HG03575 (cell line): ENCODE data around the gene AGFG1.

Source experiments
- ATAC-seq: cut with Tn5 transposase; IDR thresholded peaks from one replicate; pipeline ENCODE4 v1.9.1; 2021; ENCODE audit not compliant: unreplicated experiment, insufficient number of reproducible peaks, low FRiP score; ENCODE audit errors: extremely low read depth

Gene AGFG1, protein sequence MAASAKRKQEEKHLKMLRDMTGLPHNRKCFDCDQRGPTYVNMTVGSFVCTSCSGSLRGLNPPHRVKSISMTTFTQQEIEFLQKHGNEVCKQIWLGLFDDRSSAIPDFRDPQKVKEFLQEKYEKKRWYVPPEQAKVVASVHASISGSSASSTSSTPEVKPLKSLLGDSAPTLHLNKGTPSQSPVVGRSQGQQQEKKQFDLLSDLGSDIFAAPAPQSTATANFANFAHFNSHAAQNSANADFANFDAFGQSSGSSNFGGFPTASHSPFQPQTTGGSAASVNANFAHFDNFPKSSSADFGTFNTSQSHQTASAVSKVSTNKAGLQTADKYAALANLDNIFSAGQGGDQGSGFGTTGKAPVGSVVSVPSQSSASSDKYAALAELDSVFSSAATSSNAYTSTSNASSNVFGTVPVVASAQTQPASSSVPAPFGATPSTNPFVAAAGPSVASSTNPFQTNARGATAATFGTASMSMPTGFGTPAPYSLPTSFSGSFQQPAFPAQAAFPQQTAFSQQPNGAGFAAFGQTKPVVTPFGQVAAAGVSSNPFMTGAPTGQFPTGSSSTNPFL

DNA sequence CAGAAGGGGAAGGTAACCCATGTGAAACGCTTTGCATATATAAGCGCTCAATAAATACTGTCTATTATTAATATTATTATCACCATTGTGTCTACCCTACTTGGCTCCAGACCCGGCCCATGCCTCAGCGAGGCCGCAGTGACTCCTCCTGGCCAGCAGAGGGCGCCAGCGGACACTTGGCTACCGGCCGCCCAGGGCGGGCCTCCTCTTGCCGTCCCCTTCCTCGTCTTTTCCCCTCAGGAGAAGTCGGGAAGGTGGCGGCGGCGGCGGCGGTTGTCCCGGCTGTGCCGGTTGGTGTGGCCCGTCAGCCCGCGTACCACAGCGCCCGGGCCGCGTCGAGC, at the start of gene AGFG1:
TSS of gene AGFG1 (plus strand) at position 233 of the 341 bp plus-strand sequence. CDS start 266 bp downstream, outside the sequence.
- ATAC-seq, result peak; percentile 77

DNA sequence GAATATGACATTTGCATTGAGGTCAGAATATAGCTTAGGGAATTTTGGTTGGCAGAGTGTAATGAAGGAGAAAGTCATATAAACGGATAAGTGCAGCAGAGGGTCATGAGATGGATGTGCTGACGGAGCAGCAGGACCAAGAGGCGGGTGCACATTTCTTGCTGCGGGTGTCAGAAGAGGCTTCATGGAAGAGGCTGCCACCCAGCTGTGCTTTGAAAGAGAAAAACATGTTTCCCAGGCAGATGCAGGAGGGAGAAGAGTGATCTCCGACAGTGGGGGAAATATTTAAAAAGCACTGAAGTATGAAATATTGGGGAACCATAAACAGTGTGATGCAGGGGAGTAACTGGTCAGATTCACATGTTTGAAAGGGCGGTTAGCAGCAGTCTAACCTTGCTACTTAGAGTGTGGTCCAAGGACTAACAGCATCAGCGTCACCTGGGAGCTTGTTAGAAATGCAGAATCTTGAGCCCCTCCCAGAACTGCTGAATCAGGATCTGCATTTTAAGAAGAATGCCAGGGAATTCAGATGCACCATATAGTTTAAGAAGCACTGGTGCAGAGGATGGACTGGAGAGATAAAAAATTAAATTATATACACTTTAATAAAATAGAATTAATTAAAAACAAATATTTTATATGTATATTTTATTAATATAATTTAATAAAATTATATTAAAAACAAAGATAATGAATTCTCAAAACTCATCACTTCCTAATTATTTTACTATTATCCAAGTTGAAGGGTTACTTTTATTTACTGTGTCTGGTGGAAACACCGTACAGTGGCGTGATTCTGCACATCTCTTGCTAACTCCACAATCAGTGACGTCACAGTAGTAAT, 48.1 kb upstream of the AGFG1 start:
- ATAC-seq, result no peak

DNA sequence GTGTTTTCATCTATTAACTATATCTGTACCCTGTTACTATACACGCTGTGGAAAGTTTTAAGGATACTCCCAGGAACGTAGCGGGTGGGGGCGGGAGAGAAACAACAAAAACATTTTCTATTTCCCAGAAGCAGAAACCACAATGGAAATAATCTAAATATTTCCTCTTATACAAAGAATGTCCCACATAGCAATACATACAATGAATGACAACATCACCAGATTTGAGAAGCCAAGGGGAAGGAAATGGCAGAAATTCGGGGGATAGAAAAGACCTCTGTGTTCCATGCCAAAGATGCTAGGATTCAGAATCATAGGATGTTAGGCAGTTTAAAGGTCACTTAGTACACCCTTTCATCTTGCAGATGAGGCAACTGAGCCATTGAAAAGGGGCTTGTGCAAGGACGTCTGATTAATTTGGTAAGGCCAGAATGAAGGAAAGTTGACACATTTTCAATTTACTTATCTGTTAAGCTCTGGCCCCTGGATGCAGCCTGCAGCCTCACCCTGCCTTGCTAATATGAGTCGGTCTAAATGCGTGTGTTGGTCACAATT, 43.1 kb upstream of the AGFG1 start:
- no peak for ATAC-seq

DNA sequence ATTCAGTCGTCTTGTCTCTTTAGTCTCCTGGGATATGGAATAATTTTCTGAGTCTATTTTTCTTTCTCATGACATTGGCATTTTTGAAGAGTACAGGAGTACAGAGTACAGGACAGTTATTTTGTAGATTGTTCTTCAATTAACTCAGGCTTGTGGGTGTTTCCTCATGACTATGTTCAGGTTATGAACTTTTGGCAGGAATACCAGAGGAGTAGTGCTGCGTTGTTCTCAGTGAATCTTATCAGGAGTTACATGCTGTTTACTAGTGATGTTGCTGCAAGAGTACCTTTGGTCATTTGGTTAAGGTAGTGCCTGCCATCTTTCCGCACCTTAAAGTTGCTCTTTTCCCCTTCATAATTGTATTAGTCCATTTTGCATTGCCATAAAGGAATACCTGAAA, 41.3 kb upstream of the AGFG1 start:
- no peak for ATAC-seq

DNA sequence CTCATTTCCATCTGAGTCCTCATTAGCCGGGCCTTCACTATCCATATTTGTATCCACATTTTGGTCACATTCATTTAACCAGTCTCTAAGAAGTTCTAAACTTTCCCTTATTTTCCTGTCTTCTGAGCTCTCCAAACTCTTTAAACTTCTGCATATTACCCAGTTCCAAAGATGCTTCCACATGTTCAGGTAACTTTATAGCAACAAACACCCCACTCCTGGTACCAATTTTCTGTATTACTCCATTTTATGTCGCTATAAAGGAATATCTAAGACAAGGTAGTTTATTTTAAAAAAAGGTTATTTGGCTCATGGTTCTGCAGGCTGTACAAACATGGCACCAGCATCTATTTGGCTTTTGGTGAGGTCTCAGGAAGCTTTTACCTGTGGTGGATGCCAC, 38.8 kb upstream of the AGFG1 start:
- ATAC-seq, result no peak

DNA sequence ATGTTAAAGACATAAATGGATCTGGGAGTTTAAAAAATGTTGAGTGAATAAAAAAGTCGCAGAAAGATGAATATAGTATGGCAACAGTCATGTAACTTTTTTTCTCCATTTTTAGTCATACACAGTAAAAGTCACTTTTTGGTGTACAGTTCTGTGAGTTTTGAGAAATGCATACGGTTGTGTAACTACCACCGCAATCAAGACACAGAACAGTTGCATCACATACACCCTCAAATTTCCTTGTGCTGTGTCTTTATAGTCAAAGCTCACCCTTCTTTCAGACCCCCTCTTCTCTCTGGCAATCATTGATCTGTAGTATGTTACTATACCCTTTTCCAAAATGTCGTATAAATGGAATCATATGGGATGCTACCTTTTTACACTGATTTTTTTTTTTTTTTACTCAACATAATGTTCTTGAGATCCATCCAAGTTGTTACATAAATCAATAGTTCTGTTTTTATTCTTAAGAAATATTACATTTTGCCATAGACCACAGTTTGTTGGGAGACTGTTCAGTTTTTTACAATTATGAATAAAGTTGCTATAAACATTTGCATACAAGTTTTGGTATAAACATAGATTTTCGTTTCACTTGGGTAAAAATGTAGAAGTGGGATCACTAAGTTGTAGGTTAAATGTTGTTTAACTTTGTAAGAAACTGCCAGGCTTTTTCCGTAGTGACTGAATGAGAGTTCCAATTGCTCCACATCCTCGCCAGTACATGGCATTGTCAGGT, 35.4 kb upstream of the AGFG1 start:
- ATAC-seq, result no peak

DNA sequence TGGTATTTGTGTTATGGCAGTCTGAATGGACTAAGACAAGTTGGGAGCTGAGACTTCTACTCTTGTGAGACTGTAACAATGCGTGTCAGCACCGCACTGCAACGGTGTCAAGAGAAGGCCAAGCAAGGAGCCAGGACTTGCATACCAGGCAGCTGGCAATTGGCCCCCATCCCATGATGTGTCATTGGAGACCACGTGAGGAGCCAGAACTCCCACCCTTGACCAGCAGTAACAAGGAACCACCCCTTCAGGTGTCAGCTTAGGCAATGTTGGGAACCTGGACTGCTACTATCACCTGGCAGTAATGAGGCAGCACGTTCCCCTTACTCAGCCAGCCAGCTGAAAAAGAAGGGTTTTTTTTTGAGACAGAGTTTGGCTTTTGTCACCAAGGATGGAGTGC, 32.7 kb upstream of the AGFG1 start:
- ATAC-seq, result no peak

DNA sequence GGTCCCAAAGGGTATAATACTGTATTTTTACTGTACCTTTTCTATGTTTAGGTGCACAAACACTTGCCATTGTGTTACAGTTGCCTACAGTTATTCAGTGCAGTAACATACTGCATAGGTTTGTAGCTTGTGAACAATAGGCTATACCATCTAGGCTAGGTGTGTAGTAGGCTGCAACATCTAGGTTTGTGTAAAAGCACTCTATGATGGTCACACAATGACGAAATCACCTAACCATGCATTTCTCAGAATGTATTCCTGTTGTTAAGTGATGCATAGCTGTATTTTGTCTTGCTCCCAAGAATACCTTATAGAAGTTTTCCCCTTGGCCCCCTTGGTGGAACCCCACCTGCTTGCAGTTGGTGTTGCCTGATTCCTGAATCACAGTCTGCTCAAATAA, 29.3 kb upstream of the AGFG1 start:
- no peak for ATAC-seq

DNA sequence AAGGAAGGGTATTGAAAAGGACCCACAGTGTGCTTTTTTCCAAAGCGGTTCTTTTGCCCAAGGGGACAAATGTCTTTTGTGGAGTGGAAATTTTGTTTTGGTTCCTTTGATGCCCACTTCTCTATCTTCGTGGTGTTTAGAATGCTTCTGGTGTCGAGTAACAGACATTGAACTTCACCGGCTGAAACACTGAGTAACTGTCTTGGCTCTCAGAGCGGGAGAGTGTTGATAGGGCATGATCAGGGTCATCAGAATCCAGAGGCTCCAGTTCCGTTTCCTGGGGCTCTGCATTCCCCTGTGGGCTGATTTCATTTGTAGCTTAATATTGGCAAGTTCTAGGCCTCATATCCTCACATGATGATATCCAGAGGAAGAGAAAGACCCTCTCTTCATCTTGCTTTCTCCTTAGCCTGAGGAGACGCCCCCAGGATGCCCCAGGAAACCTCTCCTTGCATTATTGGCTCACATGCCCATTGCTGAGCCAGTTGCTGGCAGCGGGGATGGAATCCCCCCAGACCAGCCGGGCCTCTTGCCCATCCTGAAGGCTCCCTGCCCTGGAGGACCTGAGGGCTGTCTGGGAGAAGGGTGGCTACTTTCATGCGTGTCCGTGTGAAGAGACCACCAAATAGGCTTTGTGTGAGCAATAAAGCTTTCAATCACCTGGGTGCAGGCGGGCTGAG, 27.9 kb upstream of the AGFG1 start:
- no peak for ATAC-seq

DNA sequence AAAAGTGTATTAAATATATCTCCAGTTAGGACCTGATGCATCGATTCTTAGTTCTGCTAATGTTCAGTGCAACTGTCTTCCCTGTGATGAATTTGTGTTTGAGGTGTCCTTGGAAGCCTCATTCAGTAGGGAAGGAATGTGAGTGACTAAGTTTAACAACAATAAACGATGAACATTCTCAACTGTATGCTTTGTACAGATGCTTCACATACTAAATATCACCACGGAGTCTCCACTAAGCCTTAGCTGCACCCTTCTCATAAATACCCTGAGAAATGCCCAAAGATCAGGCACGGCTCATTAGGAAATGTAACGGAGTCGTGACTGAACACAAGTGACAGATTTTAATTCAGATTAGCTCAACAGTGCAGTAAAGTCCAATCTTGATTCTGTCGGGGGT, 24.4 kb upstream of the AGFG1 start:
- no peak for ATAC-seq

DNA sequence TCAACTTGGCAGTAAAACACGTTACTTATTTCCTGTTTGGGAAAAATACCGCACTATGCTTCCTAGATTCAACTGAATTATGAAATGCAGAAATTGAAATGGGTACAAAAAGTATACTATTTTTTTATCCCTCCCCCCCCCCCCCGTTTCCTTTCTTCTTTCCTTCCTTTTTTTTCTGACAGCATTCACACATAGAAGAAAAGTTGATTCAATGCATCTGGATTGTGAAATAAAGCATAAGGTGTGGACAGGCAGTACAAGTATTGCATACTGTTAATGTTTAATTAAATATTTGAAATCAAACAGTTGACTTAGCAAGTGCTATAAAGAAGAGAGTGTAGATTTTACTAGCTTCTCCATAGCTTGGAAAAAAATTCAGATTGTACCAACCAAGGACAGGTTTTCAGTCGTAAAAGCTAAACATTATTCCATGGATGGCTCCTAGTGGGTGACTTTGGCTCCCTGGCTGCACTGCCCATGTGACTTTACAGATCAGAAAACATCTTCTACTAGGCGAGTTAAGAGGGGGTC, 21.6 kb upstream of the AGFG1 start:
- ATAC-seq, result no peak

DNA sequence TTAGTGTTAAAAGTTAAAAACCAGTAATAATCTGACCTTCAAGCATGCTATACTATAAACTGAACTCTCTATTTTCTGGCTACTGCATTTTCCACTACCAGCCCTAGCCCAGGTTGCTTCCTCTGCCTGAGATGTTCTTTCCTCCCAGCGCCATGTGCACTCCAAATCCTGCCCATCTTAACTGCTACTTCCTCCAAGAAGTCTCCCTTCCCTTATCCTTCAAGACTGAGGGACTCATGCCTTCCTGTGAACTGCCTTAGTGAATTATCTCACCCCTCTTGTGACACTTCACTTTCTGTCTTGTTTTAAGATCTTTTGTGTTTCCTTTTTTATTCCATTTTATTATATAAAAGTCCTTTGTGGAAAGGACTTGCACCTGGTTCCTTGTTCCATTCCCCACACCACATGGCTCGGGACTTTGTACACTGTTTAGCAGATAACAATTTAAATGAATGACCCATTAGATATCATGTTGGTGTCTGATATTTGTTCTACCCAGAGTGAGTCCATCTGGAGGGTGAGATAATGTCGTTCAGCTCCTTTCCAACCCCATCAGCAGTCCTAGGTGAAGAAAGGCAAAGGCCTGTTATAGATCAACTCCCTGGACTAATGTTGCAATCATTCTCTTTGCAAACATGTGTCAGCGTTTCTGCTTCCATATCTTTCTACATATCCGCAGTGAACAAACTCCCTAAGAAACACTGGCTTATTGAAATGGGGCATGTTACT, 20.9 kb upstream of the AGFG1 start:
- ATAC-seq, result no peak

DNA sequence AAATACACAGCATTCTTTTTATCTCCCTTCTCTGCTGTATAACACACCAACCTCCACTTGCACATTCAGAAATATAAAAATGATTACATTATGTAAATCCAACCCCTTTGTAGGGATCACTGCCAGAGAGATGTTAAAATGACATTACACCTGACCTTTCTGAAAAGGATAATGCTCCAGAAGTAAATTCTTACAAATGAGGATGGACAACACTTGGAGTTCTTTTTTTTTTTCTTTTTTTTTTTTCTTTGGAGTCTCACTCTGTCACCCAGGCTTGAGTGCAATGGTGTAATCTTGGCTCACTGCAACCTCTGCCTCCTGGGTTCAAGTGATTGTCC, 20.3 kb upstream of the AGFG1 start:
- no peak for ATAC-seq

DNA sequence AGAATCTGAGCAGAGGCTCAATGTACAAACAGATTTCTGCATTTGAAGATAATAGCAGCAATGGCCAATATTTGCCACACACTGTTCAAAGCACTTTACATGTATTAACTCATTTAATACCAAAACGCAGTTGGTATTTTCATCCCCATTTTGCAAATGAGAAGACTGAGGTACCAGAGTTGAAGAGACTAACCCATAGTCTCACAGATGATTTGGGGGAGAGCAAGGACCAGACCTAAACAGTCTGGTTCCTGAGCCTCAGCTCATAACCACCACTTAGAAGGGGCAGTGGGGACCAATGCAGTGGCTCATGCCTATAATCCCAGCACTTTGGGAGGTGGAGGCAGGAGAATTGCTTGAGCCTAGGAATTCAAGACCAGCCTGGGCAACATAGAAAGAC, 18.1 kb upstream of the AGFG1 start:
- no peak for ATAC-seq

DNA sequence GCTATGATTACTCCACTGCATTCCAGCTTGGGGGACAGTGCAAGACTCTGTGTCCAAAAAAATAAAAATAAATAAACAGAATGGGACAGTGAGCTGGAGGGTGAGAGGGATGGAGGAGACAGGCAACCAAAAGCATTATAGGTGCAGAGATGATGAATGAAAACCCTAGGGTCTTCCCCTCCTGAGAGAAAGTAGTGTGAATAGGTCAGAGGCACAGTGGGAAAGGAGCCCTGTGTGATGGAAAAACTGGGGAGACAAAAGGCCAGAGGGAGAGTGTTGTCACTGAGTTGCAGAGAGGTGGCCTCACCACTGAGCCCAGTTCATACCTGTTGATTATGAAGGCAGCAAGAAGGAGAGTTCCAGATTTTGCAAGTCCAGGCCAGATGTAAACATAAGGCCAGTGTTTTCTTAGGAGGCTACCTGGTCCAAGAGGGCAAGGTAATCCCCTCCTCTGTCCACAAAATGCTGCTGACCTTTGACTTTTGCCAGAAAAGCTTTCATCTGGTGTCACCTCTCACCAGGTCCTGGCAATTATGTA, 17.6 kb upstream of the AGFG1 start:
- no peak for ATAC-seq

DNA sequence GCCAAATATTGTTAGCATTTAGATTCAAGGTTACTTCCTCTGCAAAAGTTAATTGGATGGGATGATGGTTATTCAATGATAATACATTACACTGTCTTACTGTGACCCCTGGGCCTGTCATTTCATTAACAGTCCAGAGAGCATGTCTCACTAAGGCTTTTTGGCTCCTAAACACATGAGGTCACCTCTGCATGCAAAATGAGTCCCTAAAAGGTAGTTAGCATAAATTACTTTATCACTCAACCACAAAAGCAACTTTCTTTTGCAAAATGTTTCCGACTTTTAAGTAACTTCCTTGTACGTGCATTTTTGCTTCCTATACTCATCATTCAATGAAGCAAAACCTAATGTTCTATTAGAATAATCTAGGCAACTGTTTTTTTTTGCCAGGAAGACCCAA, 16.8 kb upstream of the AGFG1 start:
- no peak for ATAC-seq

DNA sequence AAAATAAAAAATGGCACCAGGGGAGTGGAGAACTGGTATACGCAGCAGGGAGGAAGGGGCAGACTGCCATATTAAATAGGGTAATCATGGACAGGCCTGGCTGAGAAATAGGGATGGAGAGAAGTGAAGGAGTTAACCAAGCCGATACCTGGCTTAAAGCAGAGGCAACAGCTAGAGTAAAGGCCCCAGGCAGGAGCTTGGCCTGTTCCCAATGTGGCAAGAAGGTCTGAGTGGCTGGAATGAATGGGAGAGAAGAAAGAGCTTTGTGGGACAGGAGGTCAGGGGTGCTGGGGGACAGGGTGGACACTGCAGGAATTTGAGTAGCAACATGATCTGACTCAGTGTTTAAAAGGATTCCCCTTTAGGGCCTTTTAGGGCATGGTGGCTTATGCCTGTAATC, 15.9 kb upstream of the AGFG1 start:
- no peak for ATAC-seq

DNA sequence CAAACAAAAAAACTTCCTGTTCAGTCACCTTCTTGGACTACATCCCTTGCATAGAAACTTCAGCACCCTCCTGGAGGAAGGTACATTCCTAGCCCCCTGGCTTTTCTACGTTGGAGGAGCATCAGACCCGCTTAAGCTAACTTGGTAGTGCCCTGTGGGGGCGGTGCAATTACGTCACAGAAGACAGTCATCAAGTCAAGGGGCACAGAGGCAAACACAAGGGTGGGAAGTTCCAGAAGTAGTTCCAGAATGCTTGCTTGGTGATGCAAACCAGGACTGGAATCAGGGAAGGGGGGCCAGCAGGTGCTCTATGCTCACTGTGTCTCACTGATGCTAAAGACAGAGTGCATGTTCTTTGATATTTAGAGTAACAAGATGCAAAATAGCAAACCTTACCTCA, 15.2 kb upstream of the AGFG1 start:
- ATAC-seq, result no peak
